GM18867 (cell line): ENCODE data around the gene OR2J1.
"Not testable (repeated sequence)": the region's sequence is repeated elsewhere in the genome, so short reads cannot be mapped to it uniquely, and the experiment has no call there.

Experiments
- ATAC-seq: cut with Tn5 transposase; IDR thresholded peaks from one replicate; pipeline ENCODE4 v1.9.1; 2021; ENCODE audit warnings: mild to moderate bottlenecking, moderate library complexity; ENCODE audit not compliant: unreplicated experiment

OR2J1 gene

DNA sequence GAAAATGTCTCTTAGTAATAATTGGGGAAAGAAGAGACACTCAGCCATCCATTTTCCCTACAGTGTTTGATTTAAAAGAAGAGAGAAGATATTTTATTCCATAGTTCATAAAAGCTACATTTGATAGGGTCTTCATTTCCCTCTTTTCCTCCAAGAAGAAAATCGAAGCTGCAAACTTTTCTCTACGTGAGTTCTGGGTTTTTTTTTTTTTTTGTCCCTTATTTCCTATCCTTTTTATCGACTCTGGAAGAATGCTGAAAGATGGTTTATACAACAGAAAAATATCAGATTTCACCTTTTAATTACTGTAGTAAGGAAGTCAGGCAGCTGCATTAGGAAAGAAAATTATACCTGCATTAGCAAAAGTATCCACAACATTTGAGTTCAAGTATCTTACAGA lies at the start of gene OR2J1:
OR2J1 (plus strand) TSS at position 301 of the 400 bp plus-strand sequence. CDS start 1,453 bp downstream, outside the sequence.
- no peak for ATAC-seq

DNA sequence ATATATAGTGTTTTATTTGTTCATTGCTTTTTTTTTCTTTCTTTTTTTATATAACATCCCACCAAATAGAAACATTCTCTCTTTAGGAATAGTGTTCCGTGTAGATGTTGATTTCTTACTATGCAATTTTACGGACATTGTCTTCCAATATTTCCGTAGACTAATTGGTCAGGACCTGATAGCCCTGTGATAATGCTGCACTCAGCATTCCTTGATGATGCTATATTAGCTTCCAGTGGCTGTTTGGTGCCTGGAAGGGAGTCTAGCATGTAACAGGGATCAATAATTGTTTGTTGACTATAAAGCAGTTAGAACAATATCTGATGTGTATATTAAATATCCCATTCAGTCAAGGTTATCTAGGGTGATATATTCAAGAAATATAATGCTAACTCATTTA lies 47.6 kb upstream of the OR2J1 start:
- ATAC-seq = no peak

DNA sequence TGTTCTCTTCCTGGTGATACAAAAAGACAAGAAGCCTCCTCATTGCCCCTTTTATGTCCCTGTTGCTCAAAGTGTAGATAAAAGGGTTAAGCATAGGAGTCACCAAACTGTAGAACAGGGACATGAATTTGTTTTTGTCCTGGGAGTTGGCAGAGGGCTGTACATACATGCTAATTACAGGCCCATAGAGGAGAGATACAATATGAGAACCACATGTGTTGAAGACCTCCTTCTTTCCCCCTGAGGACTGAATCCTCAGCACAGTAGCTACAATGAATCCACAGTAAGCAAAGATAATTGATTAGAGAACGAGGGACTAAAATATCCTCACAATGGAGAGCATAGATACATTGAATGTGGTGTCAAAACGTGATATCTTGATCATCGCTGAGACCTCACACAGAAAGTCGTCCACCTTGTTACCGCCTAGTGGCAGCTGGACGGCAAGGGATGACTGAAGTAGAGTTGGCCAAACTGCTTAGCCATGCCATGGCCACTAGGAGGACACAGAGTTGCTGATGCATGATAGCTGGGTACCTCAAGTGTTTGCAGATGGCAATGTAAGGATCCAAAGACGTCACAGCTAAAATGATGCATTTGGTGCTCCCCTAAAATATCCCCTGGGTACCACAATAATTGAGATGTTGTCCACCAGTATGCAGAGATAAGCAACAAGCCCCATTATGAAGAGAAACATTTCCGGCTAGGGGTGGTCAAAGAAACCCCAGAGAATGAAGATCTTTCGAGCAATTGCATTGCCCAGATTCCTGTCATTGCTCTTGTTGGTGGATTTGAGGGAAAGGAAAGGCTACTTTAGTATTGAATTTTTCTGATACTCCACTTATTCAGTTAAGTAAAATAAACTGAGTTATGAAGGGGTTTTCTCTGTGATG lies 27.2 kb upstream of the OR2J1 start:
- ATAC-seq = peak; percentile 81

DNA sequence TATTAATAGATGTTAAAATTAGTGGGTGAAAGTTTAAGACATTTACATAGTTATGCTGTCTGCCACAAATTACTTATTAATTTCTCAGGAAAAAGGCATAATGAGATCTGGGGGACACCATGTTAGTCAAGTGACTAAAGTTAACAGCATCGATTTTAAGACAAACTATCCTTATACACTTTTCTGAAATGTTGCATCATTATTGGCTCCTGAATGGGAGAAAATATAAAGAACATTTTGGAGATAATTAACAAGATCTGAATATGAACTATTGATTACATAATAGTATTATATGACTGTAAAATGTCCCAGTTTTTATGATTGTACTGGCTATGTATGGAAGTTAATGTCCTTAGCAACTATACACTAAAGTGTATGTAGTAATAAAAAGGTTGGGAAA lies 20.1 kb upstream of the OR2J1 start:
- no peak for ATAC-seq

DNA sequence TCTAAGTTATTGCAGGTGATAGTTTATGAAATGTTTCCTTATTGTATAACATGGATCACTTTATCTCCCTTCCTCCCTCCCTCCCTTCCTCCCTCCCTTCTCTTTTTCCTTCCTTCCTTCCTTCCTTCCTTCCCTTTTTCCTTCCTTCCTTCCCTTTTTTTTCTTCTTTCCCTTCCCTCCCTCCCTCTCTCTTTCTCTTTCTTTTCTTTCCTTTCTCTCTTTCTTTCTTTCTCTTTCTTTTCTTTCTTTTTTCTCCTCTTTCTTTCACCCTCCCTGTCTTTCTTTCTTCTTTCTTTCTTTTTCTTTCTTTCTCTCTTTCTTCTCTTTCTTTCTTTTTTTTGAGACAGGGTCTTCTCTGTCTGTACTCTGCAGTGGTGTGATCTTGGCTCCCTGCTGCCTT lies 18.0 kb upstream of the OR2J1 start:
- no peak for ATAC-seq

DNA sequence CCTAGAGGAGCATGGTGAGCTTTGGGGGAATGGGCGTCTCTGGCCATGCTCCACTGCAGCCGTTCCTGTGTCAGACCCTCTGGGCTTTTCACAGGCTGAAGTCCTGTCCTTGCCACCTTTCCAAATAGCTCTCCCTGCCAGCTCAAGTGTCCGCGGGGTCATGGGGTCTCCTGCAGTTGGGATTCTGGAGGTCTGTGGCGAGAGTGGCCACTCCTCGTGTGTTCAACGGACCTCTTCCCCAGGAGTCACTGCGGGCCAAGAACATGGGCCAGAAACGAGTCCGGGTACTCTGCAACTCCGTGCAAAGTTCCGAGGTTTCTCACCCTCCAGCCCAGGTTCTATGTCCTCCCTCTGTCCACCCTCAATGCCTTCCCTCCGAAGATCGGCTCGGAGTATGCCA lies 16.8 kb upstream of the OR2J1 start:
- no peak for ATAC-seq

DNA sequence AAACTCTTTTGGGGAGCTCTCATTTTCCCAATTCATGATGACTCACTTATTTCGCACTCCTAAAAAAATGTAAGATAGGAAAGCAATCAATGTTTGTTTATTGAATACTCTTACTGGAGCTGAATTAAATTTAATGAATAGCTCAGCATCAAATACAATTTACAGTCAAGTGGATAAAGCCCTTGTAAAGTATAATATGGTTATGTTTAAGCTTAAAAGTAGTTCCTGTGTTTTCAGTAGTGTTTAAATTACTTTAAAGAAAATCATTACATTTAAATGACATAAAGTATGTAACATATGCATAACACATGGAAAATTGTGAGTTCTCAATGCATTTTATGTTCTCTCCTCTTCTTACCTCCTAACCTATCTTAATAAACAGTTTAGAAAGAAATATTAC lies 12.1 kb upstream of the OR2J1 start, which contains the start of gene OR2B3:
OR2B3 (minus strand) TSS at position 101 of the 400 bp plus-strand sequence; CDS start at position 36, 65 bp downstream.
- no peak for ATAC-seq

DNA sequence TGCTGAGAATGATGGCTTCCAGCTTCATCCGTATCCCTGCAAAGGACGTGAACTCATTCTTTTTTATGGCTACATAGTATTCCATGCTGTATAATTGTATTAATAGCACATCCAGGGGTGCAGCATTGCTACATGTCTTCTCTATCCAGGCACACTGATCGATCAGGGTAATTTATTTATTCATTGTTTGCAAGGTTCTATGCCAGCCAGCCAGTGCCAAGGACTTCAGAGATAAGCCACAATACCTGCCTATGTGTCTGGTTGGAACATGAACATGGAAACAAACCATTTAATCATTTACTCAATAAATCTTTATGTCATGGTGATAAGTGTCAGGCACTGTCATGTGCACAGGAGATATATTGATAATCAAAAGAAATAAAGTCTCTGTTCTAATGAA lies 6.3 kb upstream of the OR2J1 start:
- ATAC-seq = no peak

DNA sequence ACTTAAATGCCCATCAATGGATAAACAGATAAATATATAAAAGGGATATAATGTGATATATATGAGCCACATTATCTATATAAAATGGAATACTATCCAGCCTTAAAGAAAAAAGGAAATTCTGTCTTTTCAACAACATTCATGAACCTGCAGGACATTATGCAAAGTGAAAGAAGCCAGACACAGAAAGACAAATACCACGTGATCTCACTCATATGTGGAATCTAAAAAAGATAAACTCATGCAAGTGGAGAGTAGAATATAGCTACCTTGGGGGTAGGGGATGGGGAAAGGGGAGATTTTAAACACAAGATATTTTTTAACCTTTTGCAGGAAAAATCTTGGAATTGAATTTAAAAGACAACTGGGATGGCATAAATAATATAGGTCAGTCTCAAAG lies 1.5 kb upstream of the OR2J1 start:
- ATAC-seq = no peak

DNA sequence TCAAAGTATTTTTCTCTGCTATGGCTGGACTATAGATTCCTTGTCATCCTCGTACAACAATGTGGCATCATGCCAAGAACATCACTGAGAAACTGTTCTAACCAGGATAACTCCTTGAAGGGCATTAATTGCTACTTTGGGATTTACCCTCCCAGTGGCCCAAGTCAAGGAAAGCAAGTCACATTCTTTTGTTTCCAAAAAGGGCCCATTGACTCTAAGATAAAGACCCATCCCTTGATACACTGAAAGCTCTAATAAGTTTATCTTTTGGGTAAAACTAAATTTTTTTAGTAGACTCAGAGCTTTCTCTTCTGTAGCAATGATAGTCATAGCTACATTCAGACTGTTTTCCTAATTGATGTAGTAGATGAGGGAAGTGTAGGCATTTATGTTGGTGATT lies 8.5 kb downstream of the OR2J1 start, which contains the start of gene OR2J3:
OR2J3 (plus strand) TSS at position 301 of the 400 bp plus-strand sequence. CDS start 3,833 bp downstream, outside the sequence.
- no peak for ATAC-seq

DNA sequence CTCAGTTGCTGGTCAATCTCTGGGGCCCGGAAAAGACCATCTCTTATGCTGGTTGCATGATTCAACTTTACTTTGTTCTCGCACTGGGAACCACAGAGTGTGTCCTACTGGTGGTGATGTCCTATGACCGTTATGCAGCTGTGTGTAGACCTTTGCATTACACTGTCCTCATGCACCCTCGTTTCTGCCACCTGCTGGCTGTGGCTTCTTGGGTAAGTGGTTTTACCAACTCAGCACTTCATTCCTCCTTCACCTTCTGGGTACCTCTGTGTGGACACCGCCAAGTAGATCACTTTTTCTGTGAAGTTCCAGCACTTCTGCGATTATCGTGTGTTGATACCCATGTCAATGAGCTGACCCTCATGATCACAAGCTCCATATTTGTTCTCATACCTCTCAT lies 12.8 kb downstream of the OR2J1 start:
- ATAC-seq = no peak

DNA sequence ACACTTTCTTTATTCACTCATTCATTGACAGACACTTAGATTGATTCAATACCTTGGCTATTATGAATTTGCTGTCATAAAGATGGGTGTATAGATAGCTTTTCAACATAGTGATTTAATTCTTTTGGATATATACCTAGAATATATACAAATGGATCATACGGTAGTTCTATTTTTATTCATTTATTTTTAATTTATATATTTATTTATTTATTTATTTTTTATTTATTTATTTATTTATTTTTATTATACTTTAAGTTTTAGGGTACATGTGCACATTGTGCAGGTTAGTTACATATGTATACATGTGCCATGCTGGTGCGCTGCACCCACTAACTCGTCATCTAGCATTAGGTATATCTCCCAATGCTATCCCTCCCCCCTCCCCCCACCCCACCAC lies 15.7 kb downstream of the OR2J1 start:
- not testable (repeated sequence) for ATAC-seq

DNA sequence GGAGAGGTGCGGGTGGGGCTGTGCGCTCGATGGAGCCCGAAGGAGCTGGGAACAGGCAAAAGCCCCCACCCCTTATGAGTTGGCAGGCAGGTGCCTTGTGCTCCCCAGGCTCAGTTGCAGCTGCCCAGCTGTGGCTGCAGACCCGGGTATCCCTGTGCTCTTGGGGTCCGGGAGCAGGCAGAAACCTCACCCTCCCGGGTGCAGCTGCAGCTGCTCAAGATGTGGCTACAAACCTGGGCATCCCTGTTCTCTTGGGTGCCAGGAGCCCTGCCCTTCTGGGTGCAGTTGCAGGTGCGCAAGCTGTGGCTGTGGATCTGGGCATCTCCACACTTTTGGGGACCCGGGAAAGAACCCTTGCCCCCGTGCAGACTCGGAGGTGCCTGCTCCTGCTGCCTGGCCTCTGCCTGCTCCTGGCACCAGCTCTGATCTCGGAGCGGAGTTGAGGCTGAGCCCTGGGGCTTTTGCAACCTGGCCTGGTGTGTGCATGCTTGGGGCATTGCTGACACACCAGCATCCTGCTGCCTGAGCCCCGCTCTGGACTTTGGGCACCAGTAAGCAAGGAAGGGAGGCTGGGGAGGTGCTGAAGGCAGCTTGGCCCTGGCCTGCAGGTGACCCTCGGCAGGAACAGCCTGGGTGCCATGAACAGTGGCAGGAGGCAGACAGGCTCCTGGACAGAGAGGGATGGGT lies 30.2 kb downstream of the OR2J1 start:
- ATAC-seq = no peak

DNA sequence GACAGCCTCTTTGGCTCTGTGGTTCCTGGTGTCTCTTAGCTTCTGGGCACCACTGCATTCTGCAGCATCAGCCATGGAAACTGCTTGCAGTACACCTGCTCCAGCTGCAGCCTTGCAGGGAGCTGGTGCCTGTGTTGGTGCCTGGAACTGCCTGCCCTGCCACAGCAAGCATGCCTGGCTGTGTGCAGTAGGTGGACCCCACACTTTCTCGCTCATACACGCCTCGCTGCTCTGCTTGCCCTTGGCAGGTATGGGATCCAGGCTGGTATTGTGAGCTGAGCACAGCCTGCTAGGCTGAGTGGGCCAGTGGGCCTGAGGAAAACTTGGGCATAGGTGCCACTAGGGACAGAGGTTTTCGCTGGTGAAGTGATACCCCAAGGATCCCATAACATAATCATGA lies 31.4 kb downstream of the OR2J1 start:
- no peak for ATAC-seq

DNA sequence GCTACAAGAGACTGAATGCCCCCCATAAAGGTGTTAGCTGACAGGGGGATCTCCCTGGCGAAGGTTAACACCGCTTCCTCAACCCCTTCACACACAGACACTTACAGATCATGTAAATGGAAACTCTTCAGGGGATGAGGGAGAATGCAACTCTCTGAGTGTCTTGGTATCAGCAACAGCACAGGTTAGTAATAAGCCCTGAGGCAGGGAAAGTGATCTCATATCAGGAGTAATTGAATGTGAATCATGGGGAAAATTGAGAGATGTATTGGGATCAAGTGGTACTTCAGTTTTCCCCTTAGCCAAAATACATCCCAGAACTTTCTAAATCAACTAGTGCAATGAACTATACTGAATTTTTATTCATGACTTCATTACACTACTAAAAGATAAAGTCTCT lies 32.4 kb downstream of the OR2J1 start:
- ATAC-seq = no peak

DNA sequence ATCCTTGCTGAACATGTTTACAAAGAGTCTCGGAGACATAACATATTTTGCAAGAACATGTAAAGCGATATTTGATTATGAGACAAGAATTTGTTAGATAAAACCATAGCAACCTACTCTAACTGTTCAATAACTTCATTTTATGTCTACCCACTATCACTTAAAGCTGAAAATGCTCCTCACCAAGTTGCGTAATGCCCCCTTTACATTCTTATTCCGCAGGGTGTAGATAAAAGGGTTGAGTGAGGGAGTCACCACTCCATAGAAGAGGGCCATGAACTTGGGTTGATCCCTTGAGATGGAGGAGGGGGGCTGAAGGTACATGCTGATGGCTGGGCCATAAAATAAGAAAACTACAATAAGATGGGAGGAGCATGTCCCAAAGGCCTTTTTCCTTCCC lies 38.4 kb downstream of the OR2J1 start:
- ATAC-seq = no peak

DNA sequence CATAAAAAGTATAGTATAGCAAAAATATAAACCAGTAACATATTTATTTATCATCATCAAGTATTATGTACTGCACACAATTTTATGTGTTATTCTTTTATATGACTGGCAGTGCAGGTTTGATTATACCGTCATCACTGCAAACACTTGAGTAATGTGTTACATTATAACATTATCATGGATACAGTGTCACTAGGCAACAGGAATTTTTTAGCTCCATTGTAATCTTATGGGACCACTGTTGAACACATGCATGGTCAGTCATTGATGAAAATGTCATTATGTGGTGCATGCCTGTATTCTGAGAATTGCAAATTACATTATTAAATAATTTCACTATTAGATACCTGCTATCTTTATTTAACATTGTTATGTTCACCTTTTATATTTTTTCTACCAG lies 42.3 kb downstream of the OR2J1 start:
- ATAC-seq = no peak

DNA sequence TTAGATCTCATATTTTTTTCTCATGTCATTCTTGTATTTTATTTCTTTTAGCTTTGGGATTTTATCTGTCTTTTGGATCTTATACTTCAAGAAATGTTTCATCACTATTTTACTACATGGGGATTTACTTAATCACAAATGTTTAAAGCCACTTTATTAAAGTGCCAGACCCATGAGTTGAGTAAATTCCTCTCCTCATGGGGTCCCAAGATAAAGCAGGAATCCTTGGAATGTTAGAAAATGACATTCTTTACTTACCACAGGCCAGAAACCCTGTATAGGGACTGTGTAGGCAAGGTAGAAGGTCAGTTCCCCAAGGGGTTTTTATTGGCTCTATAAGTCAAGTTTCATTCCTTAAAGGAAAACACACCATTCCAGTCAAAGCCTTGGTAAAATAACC lies 43.0 kb downstream of the OR2J1 start:
- no peak for ATAC-seq

DNA sequence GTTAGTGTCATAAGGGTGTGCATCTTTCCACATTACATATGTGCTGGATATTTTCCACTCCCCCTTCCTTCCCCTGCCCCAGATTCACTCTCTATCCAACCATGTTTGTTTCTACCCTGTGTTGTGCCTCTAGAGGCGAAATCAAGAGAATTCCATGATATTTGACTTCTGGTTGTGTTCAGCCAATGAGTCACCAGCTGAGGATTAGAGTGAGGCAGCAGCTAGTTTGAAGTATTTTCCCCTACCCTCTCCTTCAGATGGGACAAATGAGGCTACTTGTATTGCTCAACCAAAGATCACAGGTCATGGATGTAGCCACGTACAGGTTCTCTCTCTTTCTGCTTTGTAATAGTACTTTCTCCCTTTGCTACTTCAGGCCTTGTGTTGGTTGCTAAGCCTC lies 46.9 kb downstream of the OR2J1 start:
- ATAC-seq = no peak

DNA sequence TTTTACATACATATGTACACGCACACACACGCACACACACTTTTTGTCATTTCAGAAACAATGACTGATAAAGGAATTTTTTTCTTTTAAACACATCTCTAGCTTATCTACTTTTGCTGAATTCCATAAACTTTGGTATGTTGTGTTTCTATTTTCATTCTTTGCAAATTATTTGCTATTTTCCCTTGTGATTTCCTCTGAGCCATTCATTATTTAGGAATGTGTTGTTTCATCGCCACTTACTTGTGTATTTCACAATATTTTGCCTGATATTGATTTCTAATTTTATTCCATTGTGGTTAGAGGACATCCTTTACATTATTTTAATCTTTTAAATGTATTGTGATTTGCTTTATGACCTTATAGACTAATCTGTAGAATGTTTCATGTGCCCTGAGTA lies 47.8 kb downstream of the OR2J1 start:
- ATAC-seq = no peak

DNA sequence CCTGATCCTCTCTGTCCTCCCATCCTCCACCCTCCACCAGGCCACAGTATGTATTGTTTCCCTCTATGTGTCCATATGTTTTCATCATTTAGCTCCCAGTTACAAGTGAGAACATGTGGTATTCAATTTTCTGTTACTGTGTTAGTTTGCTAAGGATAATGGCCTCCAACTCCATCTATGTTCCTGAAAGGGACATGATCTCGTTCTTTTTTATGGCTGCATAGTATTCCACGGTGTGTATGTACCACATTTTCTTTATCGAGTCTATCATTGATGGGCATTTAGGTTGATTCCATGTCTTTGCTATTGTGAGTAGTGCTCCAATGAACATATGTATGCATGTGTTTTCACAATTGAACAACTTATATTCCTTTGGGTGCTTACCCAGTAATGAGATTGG lies 50.2 kb downstream of the OR2J1 start:
- ATAC-seq = not testable (repeated sequence)
